ENCODE results near the gene LRRK1. TPM values are rescaled to one million over a fixed set of nuclear protein-coding genes. Genes with fewer than 3 reads are reported as not detected.

LRRK1 gene
- total and polyA plus RNA-seq, 7 donors, result 7.1 to 27.4 (median 10.2) TPM

DNA sequence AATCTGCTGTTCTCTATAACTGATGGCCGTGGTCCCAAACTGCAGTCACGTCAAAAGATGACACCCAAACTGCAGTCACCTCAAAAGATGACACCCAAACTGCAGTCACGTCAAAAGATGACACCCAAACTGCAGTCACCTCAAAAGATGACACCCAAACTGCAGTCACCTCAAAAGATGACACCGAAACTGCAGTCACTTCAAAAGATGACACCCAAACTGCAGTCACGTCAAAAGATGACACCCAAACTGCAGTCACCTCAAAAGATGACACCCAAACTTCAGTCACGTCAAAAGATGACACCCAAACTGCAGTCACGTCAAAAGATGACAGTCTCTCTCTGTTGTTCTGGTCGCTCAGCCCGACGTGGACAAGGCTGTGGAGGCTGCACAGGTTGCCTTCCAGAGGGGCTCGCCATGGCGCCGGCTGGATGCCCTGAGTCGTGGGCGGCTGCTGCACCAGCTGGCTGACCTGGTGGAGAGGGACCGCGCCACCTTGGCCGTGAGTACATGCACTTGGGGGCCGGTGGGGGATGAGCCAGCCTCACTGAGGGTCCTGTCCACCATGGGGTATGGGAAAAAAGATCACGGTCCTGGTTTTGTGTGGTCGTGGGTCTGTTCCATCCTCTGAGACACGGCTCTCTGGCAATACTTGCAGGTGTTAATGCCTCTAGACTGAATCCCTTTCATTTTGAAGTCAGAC is 31.8 kb upstream of the LRRK1 start:
- DNase-seq, result peak; percentile 51
- WGBS, 2 donors, result 90% methylated on average over 22 of the region's 22 CpGs

DNA sequence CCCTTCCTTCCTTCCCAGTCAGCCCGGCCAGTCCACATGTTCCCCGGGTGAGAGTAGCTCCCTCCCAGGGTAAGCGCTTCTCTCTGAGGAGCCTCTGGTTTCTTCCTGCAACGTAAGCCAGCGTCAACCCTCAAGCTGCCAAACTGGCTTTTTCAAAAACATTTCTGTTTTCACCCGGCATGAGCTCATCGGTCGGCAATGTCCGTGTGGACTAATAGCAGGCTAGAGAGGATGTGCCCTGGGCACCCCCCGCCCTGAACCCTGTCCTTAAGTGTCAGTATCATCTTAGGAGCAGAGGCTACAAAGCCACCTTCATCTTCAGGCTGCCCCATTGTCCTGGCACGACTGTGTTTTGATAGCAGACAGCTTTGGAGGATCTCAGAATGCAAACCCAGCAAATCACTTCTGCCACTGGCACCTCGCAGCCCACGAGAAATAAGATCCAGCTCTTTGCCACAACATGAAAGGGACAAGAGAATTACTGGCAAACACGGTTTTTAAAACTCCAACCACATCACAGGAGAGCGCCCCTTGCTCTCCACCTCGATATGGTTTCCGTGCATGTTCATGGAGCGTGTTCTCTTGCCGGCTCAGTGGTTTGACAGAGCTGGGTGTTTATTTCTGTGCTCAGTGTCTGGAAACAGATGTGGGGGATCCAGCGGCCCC is 29.6 kb upstream of the LRRK1 start:
- peak; percentile 85 for DNase-seq
- 33 to 35% methylated on average over 20 of the region's 20 CpGs for WGBS, 2 donors
- intact Hi-C loops (cut with DNase I), result no loop called here
- Histone ChIP-seq H3K36me3 (peaks cover 0 to 7% (median 0%) of the 10 kb centered on the region in 4 donors), H3K27ac (peak overlapping the region; percentile 8 to 69 (median 36)), H3K4me3 (no peak overlapping the region), H3K9me3 (no peaks in the 10 kb centered on the region), H3K4me1 (peaks cover 0 to 15% (median 12%) of the 10 kb centered on the region in 4 donors), H3K27me3 (no peaks in the 10 kb centered on the region)
- TF ChIP-seq POLR2AphosphoS5 (IDR thresholded peaks at IDR 0.05), result peak in 1 of 4 donors; percentile 29
- TF ChIP-seq, protein P1, sequence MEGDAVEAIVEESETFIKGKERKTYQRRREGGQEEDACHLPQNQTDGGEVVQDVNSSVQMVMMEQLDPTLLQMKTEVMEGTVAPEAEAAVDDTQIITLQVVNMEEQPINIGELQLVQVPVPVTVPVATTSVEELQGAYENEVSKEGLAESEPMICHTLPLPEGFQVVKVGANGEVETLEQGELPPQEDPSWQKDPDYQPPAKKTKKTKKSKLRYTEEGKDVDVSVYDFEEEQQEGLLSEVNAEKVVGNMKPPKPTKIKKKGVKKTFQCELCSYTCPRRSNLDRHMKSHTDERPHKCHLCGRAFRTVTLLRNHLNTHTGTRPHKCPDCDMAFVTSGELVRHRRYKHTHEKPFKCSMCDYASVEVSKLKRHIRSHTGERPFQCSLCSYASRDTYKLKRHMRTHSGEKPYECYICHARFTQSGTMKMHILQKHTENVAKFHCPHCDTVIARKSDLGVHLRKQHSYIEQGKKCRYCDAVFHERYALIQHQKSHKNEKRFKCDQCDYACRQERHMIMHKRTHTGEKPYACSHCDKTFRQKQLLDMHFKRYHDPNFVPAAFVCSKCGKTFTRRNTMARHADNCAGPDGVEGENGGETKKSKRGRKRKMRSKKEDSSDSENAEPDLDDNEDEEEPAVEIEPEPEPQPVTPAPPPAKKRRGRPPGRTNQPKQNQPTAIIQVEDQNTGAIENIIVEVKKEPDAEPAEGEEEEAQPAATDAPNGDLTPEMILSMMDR (IDR thresholded peaks at IDR 0.05), result no peak
- no peak for TF ChIP-seq POLR2A (IDR thresholded peaks at IDR 0.05)
- no peak for TF ChIP-seq EP300 (IDR thresholded peaks at IDR 0.05)

More for the DNA sequence above, 31.8 kb upstream of the LRRK1 start:
- no peaks in the 10 kb centered on the region for H3K9me3 ChIP-seq
- no peak overlapping the region for H3K27ac ChIP-seq
- TF ChIP-seq, protein P1 (IDR thresholded peaks at IDR 0.05), result no peak
- no peak for TF ChIP-seq EP300 (IDR thresholded peaks at IDR 0.05)
- H3K4me1 ChIP-seq, result peaks cover 0 to 15% (median 12%) of the 10 kb centered on the region in 4 donors
- intact Hi-C loops (cut with DNase I), result no loop called here
- H3K36me3 ChIP-seq, result no peaks in the 10 kb centered on the region
- H3K4me3 ChIP-seq, result no peak overlapping the region
- H3K27me3 ChIP-seq, result no peaks in the 10 kb centered on the region

DNA sequence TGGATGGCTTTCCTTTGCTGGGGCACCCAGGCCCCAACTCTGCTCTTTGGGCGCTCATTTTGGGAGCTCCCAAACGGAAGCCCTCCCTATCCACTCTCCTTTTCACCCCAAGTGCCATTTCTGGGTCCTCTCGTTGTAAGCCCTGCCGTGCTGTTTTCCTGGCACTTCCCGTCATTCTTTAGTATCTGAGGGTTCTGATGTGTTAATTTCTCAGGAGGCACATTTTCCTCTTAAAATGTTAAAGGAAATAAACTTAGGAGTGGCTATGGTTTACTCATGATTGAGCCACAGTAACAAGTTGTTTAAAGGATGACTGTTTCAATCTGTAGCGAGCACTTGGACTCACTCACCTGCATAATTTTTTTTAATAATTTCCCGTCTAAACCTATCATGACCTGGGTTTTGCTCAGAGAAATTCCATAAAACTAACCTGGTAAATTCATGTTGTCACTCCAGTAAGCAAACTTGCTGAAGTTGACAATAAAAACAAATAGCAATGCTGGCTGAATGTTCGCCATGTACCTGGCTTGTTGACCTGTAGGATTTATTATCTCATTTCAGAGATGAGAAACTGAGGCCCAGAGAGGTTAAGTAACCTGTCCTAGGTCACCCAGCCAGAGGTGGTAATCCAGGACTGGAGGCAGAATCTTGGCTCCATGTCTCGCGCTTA is 29.0 kb upstream of the LRRK1 start:
- 67 to 80% methylated on average over 10 of the region's 10 CpGs for WGBS, 2 donors

DNA sequence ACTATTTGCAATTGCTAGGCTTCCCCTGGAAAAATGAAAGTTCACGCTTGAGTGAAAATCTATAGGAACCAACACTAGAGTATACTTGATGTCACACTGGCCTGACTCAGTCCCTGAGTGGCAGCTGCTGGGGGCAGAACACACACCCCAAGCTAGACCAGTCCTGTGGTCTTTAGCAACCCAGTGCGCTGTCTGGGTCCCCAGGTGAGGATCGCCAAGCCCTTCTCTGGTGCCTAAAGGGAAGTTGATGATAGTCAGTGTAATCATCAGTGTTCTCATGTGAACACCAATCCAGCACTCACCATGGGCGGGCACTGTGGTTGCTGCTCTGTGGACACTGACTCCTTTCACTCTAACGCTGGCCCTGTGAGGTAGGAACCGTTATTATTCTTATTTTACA is 28.3 kb upstream of the LRRK1 start:
- peaks cover 0 to 11% (median 0%) of the 10 kb centered on the region in 4 donors for H3K36me3 ChIP-seq
- intact Hi-C loops (cut with DNase I), result no loop called here
- no peaks in the 10 kb centered on the region for H3K9me3 ChIP-seq
- peak overlapping the region in 2 of 4 donors; percentile 3 to 21 for H3K27ac ChIP-seq
- no peaks in the 10 kb centered on the region for H3K27me3 ChIP-seq
- TF ChIP-seq POLR2AphosphoS5 (IDR thresholded peaks at IDR 0.05), result no peak
- no peak for TF ChIP-seq POLR2A (IDR thresholded peaks at IDR 0.05)
- no peak for TF ChIP-seq EP300 (IDR thresholded peaks at IDR 0.05)
- TF ChIP-seq, protein P1 (IDR thresholded peaks at IDR 0.05), result no peak
- 87 to 94% methylated on average over 6 of the region's 6 CpGs for WGBS, 2 donors
- DNase-seq, result peak; percentile 14
- no peak overlapping the region for H3K4me3 ChIP-seq
- peaks cover 0 to 15% (median 12%) of the 10 kb centered on the region in 4 donors for H3K4me1 ChIP-seq

More for the DNA sequence above, 29.0 kb upstream of the LRRK1 start:
- Histone ChIP-seq H3K27ac (peak overlapping the region in 3 of 4 donors; percentile 27 to 69 (median 46)), H3K4me3 (no peak overlapping the region), H3K4me1 (peaks cover 0 to 15% (median 12%) of the 10 kb centered on the region in 4 donors), H3K36me3 (peaks cover 0 to 7% (median 0%) of the 10 kb centered on the region in 4 donors), H3K9me3 (no peaks in the 10 kb centered on the region), H3K27me3 (no peaks in the 10 kb centered on the region)
- DNase-seq, result peak; percentile 33
- no peak for TF ChIP-seq EP300 (IDR thresholded peaks at IDR 0.05)
- no peak for TF ChIP-seq POLR2AphosphoS5 (IDR thresholded peaks at IDR 0.05)
- no peak for TF ChIP-seq POLR2A (IDR thresholded peaks at IDR 0.05)
- TF ChIP-seq, protein P1 (IDR thresholded peaks at IDR 0.05), result no peak
- intact Hi-C loops (cut with DNase I), result no loop called here

All from sigmoid colon (tissue), 7 donors.